GM12865 (cell line): Measurements from ENCODE around the gene NEK3.
"Not testable (repeated sequence)": the region's sequence is repeated elsewhere in the genome, so short reads cannot be mapped to it uniquely, and the experiment has no call there.

Experiments
- DNase-seq: peaks from one replicate; pipeline ENCODE4 v3.0.0; 2010; ENCODE audit warnings: low read depth
- H3K4me3 ChIP-seq: 2 replicates; pipeline ENCODE4 v1.5.1; 2011; ENCODE audit warnings: mild to moderate bottlenecking, low read depth, low read length, control low read depth
- CTCF ChIP-seq: IDR thresholded peaks from 2 replicates; pipeline ENCODE4 v1.5.1; 2011; ENCODE audit warnings: low read length, control low read depth, low read depth, inconsistent platforms; ENCODE audit not compliant: insufficient read depth; ENCODE audit errors: missing control alignments

NEK3 gene

GRCh38 chr13:52173373-52173772 lies 14.0 kb upstream of the NEK3 start:
- no peak for DNase-seq
- TF ChIP-seq CTCF, result no peak
- no peak overlapping the region for H3K4me3 ChIP-seq

GRCh38 chr13:52171686-52172085 lies 12.3 kb upstream of the NEK3 start:
- not testable (repeated sequence) for DNase-seq, H3K4me3 ChIP-seq

- H3K4me3 ChIP-seq, result not testable (repeated sequence)
These were observed 11.5 kb upstream of the NEK3 start for GRCh38 chr13:52170828-52171391.

GRCh38 chr13:52169839-52170238 lies 10.4 kb upstream of the NEK3 start:
- H3K4me3 ChIP-seq, result no peak overlapping the region
- no peak for DNase-seq
- no peak for TF ChIP-seq CTCF

More at GRCh38 chr13:52170828-52171391, 11.5 kb upstream of the NEK3 start:
- not testable (repeated sequence) for DNase-seq

- no peak for DNase-seq
- no peak overlapping the region for H3K4me3 ChIP-seq
- no peak for TF ChIP-seq CTCF
These were observed 6.0 kb upstream of the NEK3 start for GRCh38 chr13:52165411-52165810.

- no peak for DNase-seq
- H3K4me3 ChIP-seq, result no peak overlapping the region
- no peak for TF ChIP-seq CTCF
These were observed 5.6 kb upstream of the NEK3 start for GRCh38 chr13:52164989-52165388.

GRCh38 chr13:52163878-52164277 lies 4.5 kb upstream of the NEK3 start:
- H3K4me3 ChIP-seq, result not testable (repeated sequence)

GRCh38 chr13:52162279-52163101 lies 3.1 kb upstream of the NEK3 start:
- H3K4me3 ChIP-seq, result no peak overlapping the region
- DNase-seq, result no peak
- no peak for TF ChIP-seq CTCF

More at GRCh38 chr13:52163878-52164277, 4.5 kb upstream of the NEK3 start:
- DNase-seq, result not testable (repeated sequence)
